ENCODE results near the gene VPREB3.

The VPREB3 gene

DNA sequence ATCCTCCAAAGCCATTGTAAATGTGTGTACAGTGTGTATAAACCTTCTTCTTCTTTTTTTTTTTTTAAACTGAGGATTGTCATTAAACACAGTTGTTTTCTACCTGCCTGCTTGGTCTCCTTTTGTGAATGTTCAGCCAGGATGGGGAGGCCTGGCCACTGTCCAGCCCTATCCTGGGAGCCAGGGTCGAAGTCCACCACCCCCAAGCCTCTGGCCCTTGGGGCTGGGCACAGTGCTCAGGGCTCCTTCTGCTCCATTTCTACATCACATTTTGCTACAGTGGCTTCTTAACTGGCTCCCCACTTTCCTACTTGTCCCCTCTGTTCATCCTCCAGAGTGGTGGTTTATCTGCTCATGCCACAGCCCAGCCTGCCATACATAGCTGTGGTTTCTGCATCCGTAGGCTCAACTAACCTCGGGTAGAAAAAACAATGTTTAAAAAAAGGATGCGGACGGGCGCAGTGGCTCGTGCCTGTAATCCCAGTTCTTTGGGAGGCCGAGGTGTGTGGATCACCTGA, 30.0 kb upstream of the VPREB3 start:
- no peak for DNase-seq
- TF ChIP-seq CTCF (IDR thresholded peaks at IDR 0.05; ENCODE audit: low read depth, low read length), result no peak
- Histone ChIP-seq H3K27me3 (ENCODE audit: insufficient read depth, low read depth, severe bottlenecking) (no peaks in the 10 kb centered on the region), H3K9me3 (ENCODE audit: severe bottlenecking) (no peaks in the 10 kb centered on the region), H3K36me3 (peaks cover 14% of the 10 kb centered on the region), H3K27ac (no peak overlapping the region), H3K4me3 (ENCODE audit: low read depth, low read length) (no peak overlapping the region)

DNA sequence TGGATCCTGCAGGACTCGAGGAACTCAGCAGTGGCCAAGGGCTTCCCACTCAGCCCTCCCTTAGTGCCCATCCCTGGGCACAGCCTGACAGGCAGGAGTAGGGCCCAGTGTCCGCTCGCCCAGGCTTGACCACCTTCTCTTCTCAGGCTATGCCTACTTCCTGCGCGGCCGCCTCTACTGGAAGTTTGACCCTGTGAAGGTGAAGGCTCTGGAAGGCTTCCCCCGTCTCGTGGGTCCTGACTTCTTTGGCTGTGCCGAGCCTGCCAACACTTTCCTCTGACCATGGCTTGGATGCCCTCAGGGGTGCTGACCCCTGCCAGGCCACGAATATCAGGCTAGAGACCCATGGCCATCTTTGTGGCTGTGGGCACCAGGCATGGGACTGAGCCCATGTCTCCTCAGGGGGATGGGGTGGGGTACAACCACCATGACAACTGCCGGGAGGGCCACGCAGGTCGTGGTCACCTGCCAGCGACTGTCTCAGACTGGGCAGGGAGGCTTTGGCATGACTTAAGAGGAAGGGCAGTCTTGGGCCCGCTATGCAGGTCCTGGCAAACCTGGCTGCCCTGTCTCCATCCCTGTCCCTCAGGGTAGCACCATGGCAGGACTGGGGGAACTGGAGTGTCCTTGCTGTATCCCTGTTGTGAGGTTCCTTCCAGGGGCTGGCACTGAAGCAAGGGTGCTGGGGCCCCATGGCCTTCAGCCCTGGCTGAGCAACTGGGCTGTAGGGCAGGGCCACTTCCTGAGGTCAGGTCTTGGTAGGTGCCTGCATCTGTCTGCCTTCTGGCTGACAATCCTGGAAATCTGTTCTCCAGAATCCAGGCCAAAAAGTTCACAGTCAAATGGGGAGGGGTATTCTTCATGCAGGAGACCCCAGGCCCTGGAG, 29.3 kb upstream of the VPREB3 start:
- TF ChIP-seq CTCF (IDR thresholded peaks at IDR 0.05; ENCODE audit: low read depth, low read length), result no peak
- no peaks in the 10 kb centered on the region for H3K27me3 ChIP-seq (ENCODE audit: insufficient read depth, low read depth, severe bottlenecking)
- H3K4me3 ChIP-seq (ENCODE audit: low read depth, low read length), result no peak overlapping the region
- H3K9me3 ChIP-seq (ENCODE audit: severe bottlenecking), result no peaks in the 10 kb centered on the region
- no peak for DNase-seq
- no peak overlapping the region for H3K27ac ChIP-seq
- H3K36me3 ChIP-seq, result peaks cover 8% of the 10 kb centered on the region

DNA sequence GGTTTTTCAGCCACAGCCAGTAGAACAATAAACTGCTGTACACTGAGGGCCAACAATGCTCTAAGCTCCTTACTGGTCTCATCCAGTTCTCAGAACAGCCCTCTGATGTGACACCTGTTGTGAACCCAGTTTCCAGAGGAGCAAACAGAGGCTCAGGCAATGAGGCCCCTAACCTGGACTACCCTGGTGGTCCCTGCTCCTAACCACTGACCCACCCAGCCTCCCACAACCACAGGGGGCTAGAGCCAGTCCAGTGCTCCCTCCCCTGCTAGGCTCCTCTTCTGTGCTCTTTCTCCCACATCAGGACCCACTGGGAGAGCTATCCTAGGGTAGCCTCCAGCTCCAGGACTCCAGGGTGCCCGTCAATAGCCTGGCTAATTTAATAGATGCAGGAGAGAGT, 28.5 kb upstream of the VPREB3 start:
- Histone ChIP-seq H3K9me3 (ENCODE audit: severe bottlenecking) (no peaks in the 10 kb centered on the region), H3K4me3 (ENCODE audit: low read depth, low read length) (no peak overlapping the region), H3K27ac (no peak overlapping the region), H3K36me3 (peaks cover 3% of the 10 kb centered on the region), H3K27me3 (ENCODE audit: insufficient read depth, low read depth, severe bottlenecking) (no peaks in the 10 kb centered on the region)
- no peak for DNase-seq
- no peak for TF ChIP-seq CTCF (IDR thresholded peaks at IDR 0.05; ENCODE audit: low read depth, low read length)

DNA sequence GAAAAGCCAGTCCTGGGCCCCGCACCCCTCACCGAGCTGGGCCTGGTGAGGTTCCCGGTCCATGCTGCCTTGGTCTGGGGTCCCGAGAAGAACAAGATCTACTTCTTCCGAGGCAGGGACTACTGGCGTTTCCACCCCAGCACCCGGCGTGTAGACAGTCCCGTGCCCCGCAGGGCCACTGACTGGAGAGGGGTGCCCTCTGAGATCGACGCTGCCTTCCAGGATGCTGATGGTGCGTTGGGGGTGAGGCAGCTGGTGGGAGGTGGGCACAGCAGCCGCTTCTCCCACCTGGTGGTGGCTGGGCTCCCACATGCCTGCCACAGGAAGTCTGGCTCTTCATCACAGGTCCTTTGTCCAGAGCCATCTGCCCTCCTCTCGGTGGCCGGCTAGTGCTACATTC, 28.0 kb upstream of the VPREB3 start:
- Histone ChIP-seq H3K27ac (no peak overlapping the region), H3K36me3 (peaks cover 3% of the 10 kb centered on the region), H3K4me3 (ENCODE audit: low read depth, low read length) (no peak overlapping the region), H3K9me3 (ENCODE audit: severe bottlenecking) (no peaks in the 10 kb centered on the region), H3K27me3 (ENCODE audit: insufficient read depth, low read depth, severe bottlenecking) (no peaks in the 10 kb centered on the region)
- no peak for TF ChIP-seq CTCF (IDR thresholded peaks at IDR 0.05; ENCODE audit: low read depth, low read length)
- DNase-seq, result no peak

DNA sequence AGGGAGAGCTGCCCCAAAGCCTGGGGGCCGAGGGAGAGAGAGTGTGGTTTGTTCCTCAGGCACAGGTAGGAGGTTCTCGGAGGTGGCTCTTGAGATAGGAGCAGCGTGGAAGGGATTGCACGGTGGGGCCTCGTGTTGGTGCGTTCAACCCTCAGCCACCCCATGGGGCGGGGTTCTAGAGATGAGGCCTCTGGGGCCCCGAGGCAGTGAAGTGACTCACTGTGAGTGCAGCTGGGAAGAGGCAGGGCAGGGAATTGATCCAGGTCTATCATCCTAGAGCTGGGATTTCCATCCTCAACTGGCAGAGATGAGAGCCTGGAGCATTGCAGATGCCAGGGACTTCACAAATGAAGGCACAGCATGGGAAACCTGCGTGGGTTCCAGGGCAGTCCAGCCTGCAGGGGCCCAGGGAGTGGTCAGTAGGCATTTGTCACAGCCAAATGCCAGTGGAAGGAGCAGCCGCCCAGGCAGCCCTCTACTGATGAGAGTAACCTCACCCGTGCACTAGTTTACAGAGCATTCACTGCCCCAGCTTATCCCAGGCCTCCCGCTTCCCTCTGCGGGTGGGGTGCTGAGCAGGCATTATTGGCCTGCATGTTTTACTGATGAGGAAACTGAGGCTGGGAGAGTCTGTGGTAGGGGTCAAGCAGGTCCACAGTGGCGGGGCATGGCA, 27.4 kb upstream of the VPREB3 start:
- H3K36me3 ChIP-seq, result no peaks in the 10 kb centered on the region
- no peak for DNase-seq

More for the DNA sequence above, 27.4 kb upstream of the VPREB3 start:
- TF ChIP-seq CTCF (IDR thresholded peaks at IDR 0.05; ENCODE audit: low read depth, low read length), result no peak
- H3K4me3 ChIP-seq (ENCODE audit: low read depth, low read length), result no peak overlapping the region
- no peaks in the 10 kb centered on the region for H3K27me3 ChIP-seq (ENCODE audit: insufficient read depth, low read depth, severe bottlenecking)
- H3K9me3 ChIP-seq (ENCODE audit: severe bottlenecking), result no peaks in the 10 kb centered on the region
- H3K27ac ChIP-seq, result peak overlapping the region; percentile 31; the same call in 1 of the 2 replicates
